Astrocyte of the hippocampus (primary cell): ENCODE measurements around the gene CALHM3.
"Not testable (repeated sequence)": the region's sequence is repeated elsewhere in the genome, so short reads cannot be mapped to it uniquely, and the experiment has no call there.

Source experiments
- DNase-seq: peaks from one replicate; pipeline ENCODE4 v3.0.0; 2011; ENCODE audit warnings: low read depth, low spot score

Gene CALHM3

DNA sequence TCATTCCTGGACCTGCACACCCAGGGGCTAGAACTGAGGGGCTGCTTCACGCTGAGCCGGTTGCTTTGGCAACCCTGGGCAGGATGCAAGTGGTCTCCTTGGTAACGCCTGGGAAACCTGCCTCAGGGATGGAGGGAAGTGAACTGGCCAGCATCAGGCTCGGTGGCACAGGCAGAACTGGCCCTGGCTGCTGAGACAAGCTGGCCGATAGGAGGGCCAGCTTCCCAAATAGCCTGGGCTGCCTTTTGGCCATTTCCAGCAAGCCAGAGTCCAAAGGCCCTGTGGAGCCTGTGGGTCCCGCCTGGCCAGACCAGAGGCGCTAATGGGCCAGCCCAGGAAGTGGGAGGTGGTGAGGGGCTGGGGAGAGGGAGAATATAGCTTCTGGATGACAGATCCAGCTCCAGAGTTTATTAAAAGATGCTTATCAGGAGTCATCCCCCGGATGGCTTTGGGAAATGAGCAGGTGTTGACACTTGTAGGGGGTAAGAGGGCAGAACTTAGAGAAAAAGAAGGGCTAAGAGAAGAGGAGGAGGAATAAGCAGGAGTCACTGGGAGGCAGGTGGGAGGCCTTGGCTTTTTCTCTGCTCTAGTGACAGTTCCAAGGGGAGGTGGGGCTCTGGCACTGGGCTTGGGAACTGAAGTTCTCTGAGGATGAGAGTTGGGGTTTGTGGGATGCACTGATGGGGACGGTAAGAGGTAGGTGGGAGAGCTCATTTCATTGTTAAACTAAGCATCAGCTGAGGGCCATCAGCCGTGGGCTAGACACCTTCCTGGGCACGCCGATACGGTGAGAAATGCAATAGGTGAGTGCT lies 24.0 kb upstream of the CALHM3 start:
- no peak for DNase-seq

DNA sequence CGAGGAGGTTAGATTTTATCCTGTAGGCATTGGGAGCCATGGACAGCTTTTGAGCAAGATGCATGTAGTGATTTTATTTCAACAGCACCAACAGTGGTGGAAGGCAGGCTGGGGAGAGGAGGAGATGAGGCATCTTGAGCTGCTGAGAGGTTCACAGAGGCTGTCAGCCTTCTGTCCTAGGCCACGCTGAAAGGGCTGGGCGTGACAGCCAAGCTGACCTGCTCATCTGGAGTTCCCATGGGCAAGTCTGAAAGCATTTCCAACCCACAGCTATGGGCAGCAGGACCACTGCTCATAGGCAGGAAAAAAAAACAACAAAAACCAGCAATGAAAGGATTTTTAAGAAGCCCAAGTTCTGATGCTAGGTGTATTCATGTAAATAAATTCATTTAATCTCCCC lies 22.1 kb upstream of the CALHM3 start:
- DNase-seq, result no peak

- no peak for DNase-seq
These were observed 21.4 kb upstream of the CALHM3 start for GRCh38 chr10:103500481-103500880.

- DNase-seq, result no peak
These were observed 20.8 kb upstream of the CALHM3 start for GRCh38 chr10:103499881-103500280.

DNA sequence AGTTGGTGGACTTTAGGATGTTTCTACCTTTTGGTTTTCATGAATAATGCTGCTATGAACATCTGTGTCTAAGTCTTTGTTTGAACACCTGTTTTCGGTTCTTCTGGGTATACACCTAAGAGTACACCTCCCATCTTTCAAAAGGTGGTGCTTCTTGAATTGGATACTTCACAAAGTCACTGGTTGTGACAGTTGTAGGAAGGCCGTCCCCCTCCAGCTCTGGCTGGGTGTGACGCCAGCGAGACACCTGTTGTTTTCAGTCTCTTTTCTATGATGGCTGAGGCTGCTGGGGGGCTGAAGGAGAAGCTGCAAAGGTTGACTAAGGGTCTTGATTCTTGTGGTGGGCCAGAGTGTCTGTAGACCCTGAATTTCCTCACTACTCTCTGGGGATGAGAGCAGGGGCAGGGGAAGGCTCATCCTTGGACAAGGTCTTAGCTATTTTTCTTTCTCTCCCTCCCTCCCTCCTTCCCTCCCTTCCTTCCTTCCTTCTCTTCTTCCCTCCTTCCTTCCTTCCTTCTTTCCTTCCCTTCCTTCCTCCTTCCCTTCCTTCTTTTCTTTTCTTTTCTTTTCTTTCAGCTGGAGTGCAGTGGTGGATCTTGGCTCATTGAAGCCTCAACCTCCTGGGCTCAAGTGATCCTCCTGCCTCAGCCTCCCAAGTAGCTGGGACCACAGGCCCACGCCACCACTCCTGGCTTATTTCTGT lies 20.0 kb upstream of the CALHM3 start:
- DNase-seq, result no peak

GRCh38 chr10:103497161-103497915 lies 18.3 kb upstream of the CALHM3 start:
- no peak for DNase-seq

DNA sequence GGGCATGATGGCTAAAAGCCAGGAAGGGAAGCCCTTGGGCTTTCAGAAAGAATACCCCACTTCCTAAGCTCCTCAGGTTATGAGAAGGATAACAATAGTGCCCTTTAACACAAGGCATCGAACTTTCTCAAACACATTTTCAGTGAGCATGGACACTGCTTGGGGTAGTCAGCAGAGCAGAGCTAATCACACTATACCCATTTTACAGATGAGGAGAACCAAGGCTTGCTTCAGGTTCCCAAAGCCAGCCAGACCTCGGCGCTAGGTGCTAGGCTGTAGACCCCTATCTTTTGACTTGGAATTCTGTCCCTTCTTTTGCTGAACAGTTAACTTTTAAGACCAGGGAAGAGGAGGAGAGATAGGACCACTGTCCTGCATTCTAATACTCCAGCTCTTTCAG lies 16.3 kb upstream of the CALHM3 start:
- no peak for DNase-seq

DNA sequence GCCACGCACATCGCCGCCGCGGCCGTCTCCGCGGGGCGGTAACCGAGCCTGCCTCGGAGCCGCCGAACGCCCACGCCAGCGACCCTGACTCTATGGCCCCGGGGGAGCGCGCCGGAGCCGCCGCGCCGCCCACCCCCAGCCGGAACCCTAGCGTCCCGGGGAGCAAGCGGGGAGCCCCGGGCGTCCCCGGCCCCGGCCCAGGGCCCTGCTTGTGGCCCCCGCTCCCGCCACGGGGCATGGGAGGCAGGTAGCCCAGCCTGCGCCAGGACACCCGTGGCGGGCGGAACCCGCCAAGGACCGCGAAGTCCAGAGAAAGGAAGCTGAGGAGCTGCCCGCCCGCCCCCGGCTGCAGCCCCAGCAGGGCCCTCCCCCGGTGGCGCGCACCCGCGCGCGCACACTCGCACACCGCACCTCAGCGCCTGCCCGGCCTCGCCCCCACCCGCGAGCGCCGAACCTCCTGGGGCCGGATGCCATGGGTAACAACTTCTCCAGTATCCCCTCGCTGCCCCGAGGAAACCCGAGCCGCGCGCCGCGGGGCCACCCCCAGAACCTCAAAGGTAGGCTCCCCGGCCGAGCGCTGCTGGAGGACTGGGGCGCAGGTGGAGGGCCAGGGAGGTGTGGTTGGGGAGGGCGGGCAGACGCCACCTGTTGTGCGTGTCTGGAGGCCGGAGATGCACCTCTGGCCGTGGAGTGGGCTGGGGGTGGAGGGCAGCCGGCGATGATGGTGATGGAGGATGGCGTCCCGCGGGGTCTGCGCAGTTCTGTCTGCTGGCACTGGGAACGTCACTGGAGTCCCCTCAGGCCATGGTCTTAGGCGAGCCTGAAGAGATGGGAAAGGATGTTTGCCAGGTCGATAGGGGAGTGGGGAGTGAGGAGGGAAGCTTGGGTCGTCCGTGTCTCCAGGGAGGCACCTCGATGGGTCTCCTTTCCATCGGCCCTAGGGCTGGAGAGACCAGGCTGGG lies 15.2 kb upstream of the CALHM3 start:
- DNase-seq, result peak; percentile 29

- no peak for DNase-seq
These were observed 14.4 kb upstream of the CALHM3 start, which contains the start of gene NEURL1 for GRCh38 chr10:103493362-103493915. TSS of gene NEURL1 (plus strand) at chr10:103493705. CDS start at chr10:103494388, 683 bp downstream.

- no peak for DNase-seq
These were observed 13.7 kb upstream of the CALHM3 start for GRCh38 chr10:103492655-103493261.

DNA sequence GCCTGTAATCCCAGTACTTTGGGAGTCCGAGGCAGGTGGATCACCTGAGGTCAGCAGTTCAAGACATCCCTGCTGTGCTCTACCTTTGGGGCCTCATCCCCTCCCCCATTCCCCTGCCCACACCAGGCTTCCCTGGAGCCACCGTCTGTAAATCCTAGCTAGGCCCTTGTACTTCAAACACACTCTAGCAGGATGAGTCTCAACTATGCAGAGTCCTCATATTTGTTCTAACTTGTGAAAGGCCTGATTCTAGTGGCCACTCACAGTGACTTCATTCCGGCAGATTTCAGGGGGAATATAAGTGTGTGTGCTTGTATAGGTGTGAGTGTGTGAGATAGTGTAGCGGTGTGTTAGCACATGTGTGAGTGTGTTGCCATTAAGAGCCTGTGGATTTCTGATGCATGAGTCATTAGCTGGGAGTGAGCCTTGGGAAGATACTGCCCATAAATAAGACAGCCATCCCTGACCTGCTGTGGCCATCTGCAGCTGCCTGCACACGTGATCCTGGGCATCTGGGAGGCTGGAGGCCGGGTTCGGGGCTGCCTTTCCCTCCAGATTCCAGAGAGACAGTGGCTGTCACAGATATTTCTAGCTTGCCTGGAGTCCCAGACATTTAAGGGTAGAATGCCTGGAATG lies 12.8 kb upstream of the CALHM3 start:
- DNase-seq, result peak; percentile 80

- no peak for DNase-seq
These were observed 11.9 kb upstream of the CALHM3 start for GRCh38 chr10:103490986-103491314.

- no peak for DNase-seq
These were observed 8.3 kb upstream of the CALHM3 start for GRCh38 chr10:103487410-103487708.

- not testable (repeated sequence) for DNase-seq
These were observed 7.8 kb upstream of the CALHM3 start for GRCh38 chr10:103486635-103487409.

GRCh38 chr10:103481974-103482531 lies 3.0 kb upstream of the CALHM3 start:
- DNase-seq, result peak; percentile 69

- DNase-seq, result no peak
These were observed 1.5 kb upstream of the CALHM3 start for GRCh38 chr10:103480521-103480920.

DNA sequence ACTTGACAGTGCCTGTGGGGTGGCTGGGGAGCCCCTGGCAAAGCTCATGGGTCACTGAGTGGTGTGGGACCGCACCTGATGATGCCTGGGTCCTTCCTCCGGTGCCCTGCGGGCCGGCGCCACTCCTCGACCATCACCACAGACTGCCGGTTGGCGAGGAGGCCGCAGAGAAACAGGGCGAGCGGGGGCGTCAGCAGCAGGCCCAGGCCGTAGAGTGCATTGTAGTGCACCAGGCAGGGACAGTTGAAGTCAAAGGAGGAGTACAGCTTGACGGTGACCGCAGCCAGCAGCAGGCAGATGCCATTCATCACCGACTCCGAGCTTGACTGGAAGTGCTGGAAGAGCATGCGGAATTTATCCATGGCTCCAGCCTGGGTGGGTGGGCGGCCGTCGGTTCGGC lies 369 bp downstream of the CALHM3 start:
- no peak for DNase-seq

DNA sequence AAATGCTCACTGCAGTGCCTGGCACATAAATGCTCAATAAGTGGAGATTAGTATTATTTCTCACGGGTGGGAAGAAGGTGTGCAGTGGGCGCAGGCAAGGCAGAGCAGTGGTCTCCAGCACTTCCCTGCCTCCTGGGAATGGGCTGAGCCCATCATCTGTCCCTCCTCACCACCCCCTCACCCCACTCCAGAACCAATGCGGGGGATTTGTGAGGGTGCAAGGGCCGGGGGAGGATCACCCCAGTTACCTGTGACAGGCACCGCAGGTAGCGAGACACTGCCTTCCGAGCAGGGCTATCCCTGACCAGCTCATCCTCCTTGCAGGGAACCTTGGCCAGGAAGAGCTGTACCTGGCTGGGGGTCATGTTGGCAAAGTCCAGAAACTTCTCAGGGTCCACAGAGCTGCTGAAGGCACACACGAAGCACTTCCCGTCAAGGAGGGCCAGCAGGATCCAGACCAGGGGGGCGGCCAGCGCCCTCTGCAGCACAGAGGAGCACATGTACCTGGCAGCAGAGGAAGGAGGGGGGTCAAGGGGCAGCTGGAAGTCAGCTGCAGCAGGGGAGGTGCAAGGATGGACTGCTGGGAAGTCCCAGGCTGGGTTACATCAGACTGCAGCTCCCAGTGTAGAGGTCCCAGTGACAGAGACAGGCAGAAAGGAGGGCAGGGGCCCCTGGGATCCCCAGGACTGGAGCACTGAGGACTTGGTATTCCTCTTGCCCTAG lies 2.8 kb downstream of the CALHM3 start:
- DNase-seq, result no peak
